GM03348 (cell line): ENCODE data around the gene NFIA.

Experiments used
- DNase-seq: peaks from one replicate; pipeline ENCODE4 v3.0.0; 2012; ENCODE audit warnings: low spot score

The NFIA gene

DNA sequence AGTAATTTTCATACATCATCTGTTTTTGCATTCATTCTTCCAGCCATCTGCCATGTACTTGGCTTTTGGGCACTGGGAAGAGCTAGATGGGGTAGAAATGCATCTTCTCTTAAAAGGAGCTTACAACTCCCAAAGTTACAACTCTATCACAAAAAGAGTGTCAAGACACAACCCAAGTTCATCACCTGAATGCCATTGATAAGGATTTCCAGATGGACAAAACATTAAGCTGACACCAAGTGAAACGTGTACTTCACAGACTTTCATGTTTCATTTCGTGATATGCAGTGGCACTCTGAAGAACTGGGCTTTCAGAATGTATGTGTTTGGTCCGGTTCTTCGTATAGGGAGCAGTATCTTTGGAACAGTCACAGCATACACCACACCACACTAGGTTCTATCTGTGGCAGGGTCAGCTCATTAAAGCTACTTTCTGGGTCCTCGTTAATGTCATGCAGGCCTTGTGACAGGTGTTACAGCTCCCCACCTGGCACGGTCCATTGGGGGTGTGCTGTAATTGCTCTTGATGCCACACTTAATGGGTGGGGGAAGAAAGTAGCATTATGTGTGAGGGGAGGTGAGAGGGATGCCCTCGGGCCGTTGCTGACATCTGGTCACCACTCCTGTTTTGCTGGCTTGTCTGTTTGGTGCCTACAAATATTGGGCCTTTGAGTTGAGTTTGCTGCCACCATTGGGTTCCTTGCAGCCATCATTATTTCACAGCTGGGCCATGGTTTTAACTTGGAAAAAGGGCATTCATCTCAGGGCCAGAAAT, 164.9 kb downstream of the NFIA start:
- DNase-seq: no peak

DNA sequence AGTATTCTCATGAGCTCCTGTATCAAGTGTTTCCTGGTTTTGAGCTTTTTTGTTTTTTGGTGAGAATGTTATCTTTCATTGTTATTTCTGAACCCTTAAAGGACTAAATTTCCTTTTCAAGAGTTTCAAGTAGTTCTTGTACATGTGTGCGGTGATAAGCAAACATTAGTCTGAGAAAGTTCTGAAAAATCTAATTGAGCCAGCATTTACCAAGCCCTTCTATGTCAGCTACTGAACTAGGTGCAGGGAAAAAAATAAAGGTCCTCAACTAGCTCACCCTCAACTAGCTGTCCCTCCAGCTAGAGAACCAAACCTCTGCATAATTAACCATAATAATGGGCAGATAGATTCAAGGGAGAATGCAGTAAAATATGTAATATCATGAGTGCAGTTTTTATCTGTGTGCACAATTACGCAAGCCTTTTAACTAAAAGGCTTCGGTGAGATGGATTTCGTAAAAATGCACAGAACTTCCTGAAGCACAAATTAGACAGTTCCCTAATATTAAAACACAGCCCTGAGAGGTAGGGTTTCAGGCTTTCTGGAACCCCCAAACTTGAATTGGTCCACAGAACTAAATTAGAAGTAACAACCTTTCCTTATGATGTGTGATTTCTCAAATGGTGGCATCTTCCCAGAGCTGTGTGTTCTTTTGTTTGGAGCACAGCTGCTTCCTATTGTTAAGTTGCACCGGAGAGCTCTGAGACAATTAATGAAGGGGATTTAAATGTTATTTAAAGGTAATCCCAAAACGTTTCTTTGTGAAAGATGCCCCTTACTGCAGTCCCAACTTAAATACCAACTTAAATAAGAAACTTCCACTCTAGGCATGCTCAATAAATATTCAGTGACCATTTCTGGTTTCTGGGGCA, 165.8 kb downstream of the NFIA start:
- DNase-seq: no peak

DNA sequence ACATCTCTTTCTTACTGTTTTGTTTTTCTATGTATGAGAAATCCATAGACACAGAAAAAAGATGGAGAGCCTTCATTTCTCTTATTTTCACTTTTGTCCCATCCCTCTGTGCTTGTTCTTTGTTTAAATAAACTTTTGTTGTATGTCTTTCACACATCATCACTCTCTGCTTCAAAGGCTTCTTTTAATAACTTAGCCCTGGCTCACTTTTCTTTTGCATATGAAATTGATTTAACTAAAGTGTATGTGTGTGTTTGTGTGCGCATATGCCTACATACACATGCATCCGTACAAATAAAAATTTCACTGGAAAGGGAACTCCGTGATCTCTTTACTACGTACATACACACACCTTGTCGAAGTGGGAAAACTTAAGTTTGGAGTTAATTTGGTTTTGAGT, 168.6 kb downstream of the NFIA start:
- DNase-seq: no peak

DNA sequence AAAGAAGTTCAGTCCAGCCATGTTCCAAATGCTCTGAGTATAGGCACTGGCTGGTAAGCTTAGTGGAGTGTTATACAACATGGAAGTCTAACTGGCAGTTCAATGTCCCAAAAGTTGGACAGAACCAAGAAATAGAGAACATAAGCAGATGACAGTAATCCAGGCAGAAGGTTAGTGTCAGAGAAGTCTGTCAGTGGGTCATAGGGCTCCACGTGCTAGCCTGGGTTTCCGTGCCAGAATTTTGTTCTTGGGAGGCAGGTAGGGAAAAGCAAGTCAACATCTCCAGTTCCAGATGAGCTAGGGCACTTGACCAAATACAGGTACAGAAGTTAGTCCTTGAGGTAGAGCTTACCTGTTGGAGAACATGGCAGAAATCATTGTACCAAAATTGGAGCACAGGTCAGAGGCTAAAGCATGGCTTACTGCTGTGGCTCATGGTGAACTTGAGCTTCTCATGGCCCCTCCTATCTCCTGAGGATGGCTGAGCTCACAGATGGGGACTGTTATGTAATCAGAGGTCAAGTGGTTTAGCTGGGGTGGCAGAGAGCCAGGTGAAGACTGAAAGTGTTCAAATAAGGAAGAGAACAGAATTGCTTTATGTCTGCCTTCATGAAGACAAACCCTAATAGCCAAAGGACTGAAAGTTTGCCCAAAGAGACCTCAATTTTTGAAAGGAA, 170.8 kb downstream of the NFIA start:
- peak; percentile 19 for DNase-seq

DNA sequence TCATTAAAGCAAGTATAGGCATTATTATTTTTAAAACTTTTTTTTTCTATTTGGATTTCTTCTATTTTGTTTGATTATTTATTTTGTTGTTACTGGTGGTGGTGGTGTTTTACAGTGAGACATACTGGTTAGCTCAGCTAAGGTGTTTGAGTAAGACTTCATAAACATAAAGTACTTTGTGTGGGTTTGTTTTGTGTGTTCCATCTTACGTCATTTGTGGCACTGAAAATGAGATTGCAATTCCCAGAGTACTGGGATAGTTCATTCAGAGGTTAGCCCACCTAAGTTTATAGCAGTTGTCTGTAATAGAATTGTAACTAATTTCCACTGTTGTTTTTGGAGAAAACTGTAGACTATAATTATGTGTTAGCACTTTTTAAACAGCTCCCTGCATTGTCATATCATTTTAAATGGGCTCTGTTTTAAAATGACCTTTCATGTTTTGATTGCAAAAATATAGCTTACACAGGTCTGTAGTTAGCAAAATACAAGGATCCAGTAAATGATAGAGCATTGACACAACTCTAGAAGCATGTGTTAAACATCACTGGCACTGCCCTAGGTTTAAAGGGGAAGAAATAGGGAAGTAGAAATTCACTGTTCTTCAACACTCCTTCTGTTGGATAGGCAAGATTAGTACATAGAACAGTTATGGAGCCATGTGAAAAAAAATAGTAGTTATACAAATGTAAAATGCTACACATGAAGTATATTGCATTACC, 171.7 kb downstream of the NFIA start:
- no peak for DNase-seq

DNA sequence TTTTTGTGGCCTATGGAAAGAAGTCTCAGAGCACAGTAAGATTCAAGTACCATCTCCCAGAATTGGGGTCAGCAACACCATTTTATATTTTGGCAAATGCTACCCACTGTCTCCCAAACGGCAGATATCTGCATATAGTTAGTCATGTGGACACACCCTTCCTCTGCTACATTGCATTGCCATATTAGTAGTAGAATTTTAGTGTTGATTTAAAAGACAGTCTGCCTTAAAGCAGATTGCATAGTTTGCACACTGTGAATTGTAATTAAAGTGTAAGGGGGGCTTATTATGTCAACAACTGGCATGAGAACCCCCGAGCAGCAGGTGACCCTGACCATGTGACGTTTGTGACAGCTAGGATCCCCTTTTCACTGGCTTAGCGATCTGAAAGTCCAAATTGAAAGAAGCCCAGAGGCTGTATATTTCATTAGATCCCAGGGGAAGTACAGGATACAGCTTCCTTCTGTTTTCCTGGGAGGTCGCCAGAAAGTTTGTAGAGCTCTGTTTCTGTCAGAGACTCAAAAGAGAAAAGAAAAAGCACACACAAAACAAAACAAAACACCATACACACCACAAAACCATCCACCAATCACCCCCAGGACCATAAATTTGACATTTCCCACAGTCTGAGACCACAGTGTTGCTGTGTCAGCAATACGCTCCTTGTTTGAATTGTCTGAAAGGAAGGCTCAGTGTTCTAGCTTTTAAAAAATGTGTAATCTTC, 172.4 kb downstream of the NFIA start:
- DNase-seq: peak; percentile 61

DNA sequence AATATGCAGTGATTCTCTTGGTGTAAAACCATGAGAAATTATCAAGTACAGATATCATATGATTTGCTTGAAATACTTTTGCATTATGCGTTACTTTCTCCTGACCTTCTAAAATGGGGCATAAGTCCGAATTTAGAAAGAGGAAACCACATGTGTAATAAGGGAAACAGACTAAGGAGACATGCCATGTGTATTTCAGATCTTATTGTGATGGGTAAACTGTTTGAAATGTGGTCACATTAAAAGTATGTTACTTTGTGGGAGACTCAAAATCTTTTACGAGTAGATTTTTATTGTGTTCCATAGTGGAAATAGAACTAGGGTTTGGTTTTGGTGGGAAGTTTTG, 173.0 kb downstream of the NFIA start:
- DNase-seq: peak; percentile 16

DNA sequence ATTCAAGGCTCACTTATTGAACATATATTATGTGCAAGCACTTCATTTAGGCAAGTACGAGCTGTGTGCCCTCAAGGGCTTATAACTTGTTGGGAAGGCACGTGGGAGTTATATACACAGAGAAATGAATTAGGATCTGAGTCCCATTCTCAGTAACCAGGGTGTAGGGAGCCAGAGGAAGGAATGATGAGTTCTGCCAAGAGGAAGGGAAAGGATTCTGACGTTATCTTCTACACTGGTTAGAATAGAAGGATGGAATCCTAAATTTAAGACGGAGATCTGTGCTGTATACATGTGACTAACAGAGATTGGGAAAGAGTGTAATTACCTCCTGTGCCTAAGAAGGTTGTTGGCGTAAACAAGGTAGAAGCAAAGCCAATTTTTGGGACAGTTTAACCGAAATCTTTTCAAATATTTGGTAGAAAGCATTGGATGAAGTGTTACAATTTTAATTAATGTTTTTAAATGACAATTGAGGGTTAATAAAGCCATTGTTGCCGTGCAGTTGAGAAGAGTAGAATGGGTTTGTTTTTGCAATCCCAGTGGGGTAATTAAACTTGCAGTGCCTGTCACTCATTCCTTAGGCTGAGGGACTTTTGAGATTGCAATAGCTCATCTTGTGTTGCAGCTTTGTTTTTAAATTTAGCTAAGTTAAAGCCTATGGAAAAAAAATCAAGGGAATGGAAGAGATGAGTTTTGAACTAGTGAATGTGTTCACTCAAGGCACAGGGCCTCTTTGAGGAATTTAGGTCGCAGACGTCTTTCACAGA, 177.2 kb downstream of the NFIA start:
- DNase-seq: peak; percentile 9

DNA sequence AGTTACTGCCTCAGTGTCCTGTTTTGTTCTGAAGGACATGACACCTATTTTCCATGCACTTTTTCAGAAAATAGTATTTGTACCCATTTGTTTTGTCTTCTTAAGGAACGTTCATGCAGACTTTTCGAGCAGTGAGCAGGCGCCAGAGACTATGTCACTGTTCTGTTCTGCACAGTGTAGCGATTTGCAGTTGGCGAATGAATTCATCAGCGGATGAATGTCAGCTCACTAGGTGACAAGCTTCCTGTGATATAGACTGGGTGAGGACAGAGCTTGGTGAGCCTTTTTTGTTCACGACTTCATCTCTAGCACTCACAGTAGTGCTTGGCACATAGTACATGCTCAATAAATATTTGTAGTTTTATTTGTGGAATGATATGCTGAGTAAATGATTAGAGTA, 177.8 kb downstream of the NFIA start:
- DNase-seq: no peak

DNA sequence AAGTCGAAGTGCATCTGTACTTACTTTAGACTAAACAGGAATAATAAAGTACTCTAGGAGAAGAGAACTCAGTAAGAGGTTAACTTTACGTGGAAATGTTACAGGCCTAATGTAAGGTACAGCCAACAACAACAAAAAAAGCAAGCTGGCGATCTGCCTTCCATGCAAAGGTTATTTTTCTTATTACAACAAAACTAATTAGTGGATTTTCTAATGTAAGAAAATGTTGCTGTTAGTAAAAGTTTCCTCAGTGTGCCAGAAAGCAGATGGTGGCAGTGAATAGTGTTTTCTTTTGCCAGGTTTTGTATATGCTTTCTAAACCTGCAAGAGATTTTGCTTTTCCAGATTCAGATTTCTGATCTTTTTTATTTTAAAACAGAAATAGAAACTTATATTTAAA, 179.2 kb downstream of the NFIA start:
- no peak for DNase-seq

DNA sequence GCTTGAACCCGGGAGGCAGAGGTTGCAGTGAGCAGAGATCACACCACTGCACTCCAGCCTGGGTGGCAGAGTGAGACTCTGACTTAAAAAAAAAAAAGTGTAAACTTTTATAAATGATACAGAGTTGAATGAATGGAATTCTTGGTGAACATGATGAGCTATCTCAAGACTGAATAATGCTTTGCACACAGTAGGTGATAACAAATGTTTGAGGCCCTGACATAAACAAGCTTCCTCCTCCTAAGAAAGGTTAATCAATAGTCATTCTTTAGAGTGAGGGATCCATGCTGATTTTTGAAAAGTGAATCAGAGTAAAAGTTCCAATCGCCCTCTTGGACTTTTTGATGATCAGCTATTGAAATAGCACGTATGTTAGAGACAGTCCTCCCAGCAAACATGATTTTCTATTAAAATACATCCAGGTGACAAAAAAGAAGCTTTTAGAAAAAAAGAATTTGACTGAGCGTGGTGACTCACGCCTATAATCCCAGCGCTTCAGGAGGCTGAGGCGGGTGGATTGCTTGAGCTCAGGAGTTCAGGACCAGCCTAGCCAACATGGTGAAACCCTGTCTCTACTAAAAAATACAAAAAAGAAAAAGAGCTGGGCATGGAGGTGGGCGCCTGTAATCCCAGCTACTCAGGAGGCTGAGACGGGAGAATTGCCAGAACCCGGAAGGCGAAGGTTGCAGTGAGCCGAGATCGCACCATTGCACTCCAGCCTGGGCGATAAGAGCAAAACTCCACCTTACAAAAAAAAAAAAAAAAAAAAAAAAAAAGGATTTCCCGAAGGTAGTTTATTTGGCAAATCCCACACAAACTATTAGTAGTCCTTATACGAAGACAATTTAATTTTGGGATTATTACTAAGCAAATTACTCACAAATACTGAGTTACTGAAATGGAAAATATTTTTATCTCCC, 181.8 kb downstream of the NFIA start:
- no peak for DNase-seq

DNA sequence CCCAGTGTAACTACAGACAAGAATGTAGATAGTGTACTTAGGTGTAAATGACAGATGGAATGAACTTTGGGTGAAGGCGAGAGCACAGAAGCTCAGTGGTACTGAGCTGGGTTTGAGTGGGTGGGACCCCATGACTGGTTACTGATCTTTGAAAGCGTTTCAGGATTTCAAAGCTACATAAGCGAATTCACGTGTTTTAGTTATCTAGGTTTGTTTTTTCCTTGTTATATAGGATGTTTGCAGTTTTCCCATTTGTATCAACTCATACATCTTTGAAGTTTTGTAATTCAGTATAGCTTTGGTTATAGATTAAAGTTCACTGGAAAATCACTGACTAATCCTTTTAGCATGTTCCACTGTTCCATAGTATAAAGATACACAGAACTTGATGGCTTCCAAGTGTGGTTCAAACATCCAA, 182.5 kb downstream of the NFIA start:
- no peak for DNase-seq

DNA sequence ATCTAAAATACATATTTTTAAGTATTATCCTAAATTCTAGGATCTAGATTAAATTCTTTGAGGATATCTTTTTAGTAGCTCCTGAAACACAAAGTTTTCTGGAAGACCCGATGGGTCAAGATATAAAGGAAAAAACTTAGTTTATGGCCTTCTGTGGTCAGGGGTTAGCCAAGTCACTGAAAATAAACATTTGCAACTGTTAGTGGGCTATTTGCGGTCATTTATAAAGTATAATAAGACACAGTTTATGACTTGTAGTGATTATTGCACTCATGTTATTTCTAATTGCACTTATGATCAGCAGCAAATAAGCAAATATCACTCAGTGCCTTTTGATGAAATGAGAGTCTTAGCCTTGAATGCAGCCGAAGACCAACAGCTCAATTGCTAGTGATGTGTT, 183.3 kb downstream of the NFIA start:
- no peak for DNase-seq

DNA sequence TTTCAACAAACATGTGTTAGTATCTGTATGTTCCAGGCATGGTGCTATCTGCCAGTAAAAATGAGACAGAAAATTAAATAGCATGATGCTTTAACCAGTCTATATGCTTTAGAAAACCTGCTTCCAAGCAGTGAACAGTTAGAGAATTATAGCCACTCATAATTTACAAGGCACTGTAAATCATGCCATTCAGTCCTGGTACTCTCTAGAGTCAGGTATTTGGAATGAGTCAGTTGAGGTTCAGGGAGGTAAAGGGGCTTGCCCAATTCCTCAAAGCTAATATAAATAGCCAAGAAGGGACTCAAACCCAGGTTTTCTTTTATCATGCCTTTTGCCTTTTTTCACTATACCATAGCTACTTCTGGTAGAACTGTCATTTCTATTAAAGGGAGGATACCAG, 184.4 kb downstream of the NFIA start:
- DNase-seq: no peak

DNA sequence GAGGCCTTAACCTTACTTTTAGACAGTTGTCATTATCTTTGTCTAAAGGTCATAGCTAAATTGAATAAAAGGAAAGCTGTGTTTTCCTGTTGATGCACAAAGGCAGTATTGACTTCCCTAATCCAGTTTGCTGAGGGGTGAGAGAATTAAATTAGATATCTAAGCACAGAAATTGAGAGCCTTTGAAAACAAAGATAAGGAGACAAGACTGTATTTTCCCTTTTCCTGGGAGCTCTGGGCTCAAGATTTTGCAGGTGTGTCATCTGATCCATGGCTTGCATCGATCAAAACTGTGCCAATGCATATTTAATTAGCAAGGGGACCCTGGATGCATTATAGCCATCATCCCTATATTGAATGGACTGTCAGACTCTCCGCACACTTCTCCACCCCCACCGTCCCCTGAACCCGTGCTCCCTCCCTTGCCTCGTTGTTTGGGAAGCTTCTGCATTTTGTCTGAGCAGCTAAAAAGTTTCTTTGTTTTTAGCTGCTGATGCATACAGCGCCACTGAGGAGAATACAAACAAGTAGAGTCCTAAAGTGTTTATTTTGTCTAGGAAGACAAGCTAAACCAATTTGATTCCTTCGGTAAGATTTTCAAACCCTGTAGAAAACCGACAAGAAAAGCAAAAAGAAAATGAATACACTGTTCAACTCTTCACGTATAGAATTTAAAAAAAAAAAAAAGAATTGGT, 186.3 kb downstream of the NFIA start:
- no peak for DNase-seq

DNA sequence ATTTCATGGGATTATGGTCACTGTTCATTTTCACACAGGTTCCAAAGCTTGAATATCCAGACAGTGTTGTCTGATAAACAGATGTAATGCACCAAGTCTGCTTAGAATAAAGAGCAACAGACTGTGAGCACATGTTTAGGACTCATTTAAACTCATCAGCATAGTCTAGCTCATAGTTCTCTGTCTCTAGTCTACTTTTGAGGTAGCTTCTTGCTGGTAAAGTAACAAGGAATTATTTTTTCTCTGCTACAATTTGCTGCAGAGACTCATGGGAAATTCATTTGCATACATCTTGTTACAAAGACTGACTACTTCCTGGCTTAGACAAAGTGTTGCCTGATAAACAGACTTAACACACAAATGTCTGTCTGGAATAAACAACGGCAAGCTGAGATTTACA, 187.2 kb downstream of the NFIA start:
- no peak for DNase-seq

DNA sequence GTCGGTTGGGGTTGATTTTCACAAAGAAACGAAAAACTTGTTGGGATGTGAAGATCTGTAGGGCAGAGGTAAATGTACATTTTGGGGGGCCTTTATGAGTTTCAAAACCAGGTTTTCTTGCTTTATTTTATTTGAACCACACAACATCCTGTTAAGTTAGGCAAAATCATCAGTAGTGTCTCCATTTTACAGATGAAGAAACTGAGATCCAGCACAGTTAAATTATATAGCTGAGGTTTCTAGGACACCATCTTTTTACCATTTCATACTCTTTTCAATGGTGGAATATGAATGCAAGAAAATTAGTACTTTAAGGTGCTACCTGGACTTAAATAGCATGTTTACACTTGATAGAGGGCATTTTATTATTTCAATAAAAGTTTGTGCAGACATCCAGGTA, 187.7 kb downstream of the NFIA start:
- DNase-seq: no peak

DNA sequence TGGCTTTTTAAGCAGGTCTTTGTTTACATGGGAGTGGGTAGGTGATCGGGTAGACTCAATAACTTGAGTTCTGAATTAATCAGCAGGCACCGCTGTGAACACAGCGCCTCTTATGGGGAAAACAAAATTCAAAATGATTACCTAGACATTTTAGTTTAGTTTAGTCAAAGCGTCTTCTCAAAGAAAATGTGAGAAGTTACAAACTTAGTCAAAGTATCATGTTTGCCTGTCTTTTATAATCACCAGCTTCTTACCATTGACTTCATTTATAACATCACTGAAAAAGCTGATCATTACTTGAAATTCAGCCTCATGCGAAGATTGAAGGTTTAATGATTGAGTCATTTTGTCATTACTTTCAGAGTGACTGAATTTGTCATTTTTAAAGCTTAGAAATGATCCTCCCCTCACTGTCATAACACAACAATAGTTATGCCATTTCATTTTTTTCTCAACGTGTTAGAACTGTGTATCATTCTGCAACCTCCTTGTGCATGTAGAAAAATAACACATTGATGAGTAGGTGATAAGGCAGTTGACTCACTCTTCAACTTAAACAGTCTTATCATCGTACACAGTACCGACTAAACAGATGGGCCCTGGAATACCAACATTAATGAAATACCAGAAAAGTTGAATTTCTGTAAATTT, 188.5 kb downstream of the NFIA start:
- no peak for DNase-seq

DNA sequence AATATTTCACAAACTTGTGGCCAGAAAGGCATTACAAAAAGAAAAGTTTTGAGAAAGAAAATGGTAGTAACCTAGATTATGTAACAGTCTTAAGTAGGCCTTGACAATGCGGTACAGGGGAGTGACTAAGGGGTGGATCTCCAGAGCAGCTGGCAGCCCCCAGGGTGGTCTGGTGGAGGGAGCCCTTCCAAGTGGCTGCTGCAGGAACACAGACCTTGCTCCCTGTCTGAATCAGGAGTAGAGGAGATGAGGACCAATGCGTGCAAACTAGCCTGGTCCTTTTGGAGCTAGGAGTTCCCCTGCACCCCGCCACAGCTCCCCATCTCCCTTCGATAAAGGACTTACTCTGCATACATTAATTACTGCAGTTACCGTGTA, 189.0 kb downstream of the NFIA start:
- DNase-seq: no peak
